Measurements from ENCODE around the gene XAB2. TPM values are rescaled to one million over a fixed set of nuclear protein-coding genes. Genes with fewer than 3 reads are reported as not detected.

XAB2 gene
- total RNA-seq, 1 experiment from 2014 or later = 48.0 TPM

GRCh38 chr19:7642295-7643030 is 13.1 kb upstream of the XAB2 start:
- Mint-ChIP-seq H3K36me3 (ENCODE audit: insufficient read depth in 1 of 3, low read depth in 3 of 3) (peaks cover 9 to 26% (median 17%) of the 10 kb centered on the region in 3 experiments), H3K27me3 (ENCODE audit: low read depth) (no peaks in the 10 kb centered on the region)

More at GRCh38 chr19:7642295-7643030, 13.1 kb upstream of the XAB2 start:
- Histone ChIP-seq H3T11ph (ENCODE audit: low read length) (no peak overlapping the region), H2BK5ac (ENCODE audit: insufficient read length, low read length) (no peak overlapping the region), H4K20me1 (ENCODE audit: control insufficient read depth, insufficient read depth, insufficient read length) (no peaks in the 10 kb centered on the region), H2BK12ac (ENCODE audit: insufficient read length, low read depth, low read length) (no peak overlapping the region), H2AFZ (ENCODE audit: low read length) (no peak overlapping the region), H3K9me3 (ENCODE audit: control insufficient read depth, low read depth, low read length) (no peaks in the 10 kb centered on the region), H4K91ac (ENCODE audit: insufficient read length, low read depth, low read length) (no peak overlapping the region), H2AK5ac (ENCODE audit: insufficient read length, low read length) (no peak overlapping the region), H2BK120ac (ENCODE audit: low read depth, low read length, poor library complexity, severe bottlenecking) (no peak overlapping the region), H3K79me2 (ENCODE audit: insufficient read depth, low read length) (no peaks in the 10 kb centered on the region), H3K4me1 (ENCODE audit: insufficient read depth, low read length) (no peaks in the 10 kb centered on the region), H3K4me2 (ENCODE audit: insufficient read depth, insufficient read length, low read length) (no peak overlapping the region), H2BK15ac (ENCODE audit: low read depth, low read length) (no peak overlapping the region), H4K5ac (ENCODE audit: insufficient read length, low read depth, low read length) (no peak overlapping the region), H3K56ac (ENCODE audit: insufficient read length, low read depth, low read length) (no peak overlapping the region), H3K23me2 (ENCODE audit: insufficient read length, low read depth, low read length, poor library complexity, severe bottlenecking) (no peaks in the 10 kb centered on the region), H3K27me3 (ENCODE audit: insufficient read depth, low read length) (no peaks in the 10 kb centered on the region), H3K9ac (ENCODE audit: extremely low read depth, insufficient read length, low read length) (no peak overlapping the region), H2BK20ac (ENCODE audit: low read depth, low read length, poor library complexity, severe bottlenecking) (no peak overlapping the region), H3K18ac (ENCODE audit: insufficient read length, low read depth, low read length) (no peak overlapping the region), H3K4ac (ENCODE audit: low read depth, low read length) (no peak overlapping the region), H3K14ac (ENCODE audit: insufficient read depth, low read length) (no peak overlapping the region), H3K23ac (ENCODE audit: insufficient read length, low read depth, low read length) (no peak overlapping the region), H3K27ac (ENCODE audit: insufficient read length, low read depth, low read length) (no peak overlapping the region), H4K8ac (replicated peaks; ENCODE audit: insufficient read length, low read depth, low read length) (no peak overlapping the region), H3K79me1 (ENCODE audit: insufficient read depth, low read depth, low read length, poor library complexity, severe bottlenecking) (no peaks in the 10 kb centered on the region)
- no peak for TF ChIP-seq CTCF (conservative IDR thresholded peaks at IDR 0.05)
- H3K27ac Mint-ChIP-seq = no peak overlapping the region
- no peak overlapping the region for H3K4me3 Mint-ChIP-seq
- no peaks in the 10 kb centered on the region; a peak in 1 of 5 replicates for H3K9me3 Mint-ChIP-seq
- no peak for DNase-seq
- peaks cover 0 to 11% of the 10 kb centered on the region in 2 experiments; a peak in 2 of 4 replicates for H3K4me1 Mint-ChIP-seq
- no CpG with 5 or more reads among the region's 27 CpGs for WGBS (ENCODE audit: extremely low coverage, insufficient read length, low lambda C conversion rate)

All from H9 (cell line).